ENCODE measurements around the gene LTBP1.

- TF ChIP-seq POLR2AphosphoS5 (IDR thresholded peaks at IDR 0.05; ENCODE audit: low read depth, low read length) (no peak), POLR2A (IDR thresholded peaks at IDR 0.05; ENCODE audit: low read depth, low read length) (no peak)
These were observed 15.2 kb upstream of the LTBP1 start for GRCh38 chr2:32931519-32931918.

All from GM12892 (cell line).